DND-41 (cell line): ENCODE data around the gene SNRNP27.

ENCODE experiments used
- ATAC-seq: fragments of 200-7000 bp; cut with Tn5 transposase; 3 replicates; pipeline ENCODE4 v1.9.1; 2021; ENCODE audit warnings: low read depth; ENCODE audit not compliant: insufficient read depth
- DNase-seq: peaks from one replicate; pipeline ENCODE4 v3.0.0-alpha.2; 2020
- H2AFZ ChIP-seq: 2 replicates; pipeline ENCODE4 v1.6.0; 2012; ENCODE audit warnings: low read depth, low read length
- H3K27ac ChIP-seq: 2 replicates; pipeline ENCODE4 v1.5.1; 2012; ENCODE audit warnings: low read length, inconsistent platforms
- H3K27me3 ChIP-seq: fragments of 200-600 bp; sonication (generic); 2 replicates; pipeline ENCODE4 v1.6.0; 2012; ENCODE audit warnings: low read length, mild to moderate bottlenecking, inconsistent platforms; ENCODE audit not compliant: insufficient read depth, poor library complexity
- H3K36me3 ChIP-seq: 2 replicates; pipeline ENCODE4 v1.5.1; 2012; ENCODE audit warnings: low read length, inconsistent platforms; ENCODE audit not compliant: insufficient read depth
- H3K4me1 ChIP-seq: 2 replicates; pipeline ENCODE4 v1.5.1; 2012; ENCODE audit warnings: mild to moderate bottlenecking, low read length; ENCODE audit not compliant: insufficient read depth
- H3K4me2 ChIP-seq: 2 replicates; pipeline ENCODE4 v1.6.0; 2012; ENCODE audit warnings: mild to moderate bottlenecking, moderate library complexity, low read length, inconsistent platforms; ENCODE audit not compliant: insufficient read depth
- H3K4me3 ChIP-seq, 2 experiments: fragments of 200-600 bp in 1 of 2; shearing (Covaris generic) in 1 of 2; 2 replicates each; pipeline ENCODE4 v1.5.1; 2012 to 2016; ENCODE audit warnings: inconsistent platforms in 2 of 2, low read length in 2 of 2, mild to moderate bottlenecking in 2 of 2, low read depth in 1 of 2, moderate library complexity in 1 of 2
- H3K79me2 ChIP-seq: 2 replicates; pipeline ENCODE4 v1.6.0; 2012; ENCODE audit warnings: low read length, inconsistent platforms; ENCODE audit not compliant: insufficient read depth
- H3K9ac ChIP-seq: 2 replicates; pipeline ENCODE4 v1.6.0; 2012; ENCODE audit warnings: low read depth, mild to moderate bottlenecking, inconsistent platforms, low read length, moderate library complexity
- H3K9me3 ChIP-seq: 2 replicates; pipeline ENCODE4 v1.5.1; 2012; ENCODE audit warnings: low read length, moderate library complexity, mild to moderate bottlenecking, inconsistent platforms; ENCODE audit not compliant: insufficient read depth, severe bottlenecking
- H4K20me1 ChIP-seq: 2 replicates; pipeline ENCODE4 v1.6.0; 2012; ENCODE audit warnings: low read length; ENCODE audit not compliant: insufficient read depth
- EZH2 ChIP-seq: IDR thresholded peaks from 3 replicates; pipeline ENCODE4 v1.6.1; 2012; ENCODE audit warnings: borderline replicate concordance, low read depth, mild to moderate bottlenecking, moderate library complexity, low read length, inconsistent platforms; ENCODE audit not compliant: severe bottlenecking
- TF ChIP-seq, protein P1 (sequence below): IDR thresholded peaks from 2 replicates; pipeline ENCODE4 v1.5.1; 2012; ENCODE audit warnings: borderline replicate concordance, low read length, moderate library complexity, mild to moderate bottlenecking; ENCODE audit not compliant: poor library complexity, severe bottlenecking; ENCODE audit errors: extremely low read depth

The SNRNP27 gene

DNA sequence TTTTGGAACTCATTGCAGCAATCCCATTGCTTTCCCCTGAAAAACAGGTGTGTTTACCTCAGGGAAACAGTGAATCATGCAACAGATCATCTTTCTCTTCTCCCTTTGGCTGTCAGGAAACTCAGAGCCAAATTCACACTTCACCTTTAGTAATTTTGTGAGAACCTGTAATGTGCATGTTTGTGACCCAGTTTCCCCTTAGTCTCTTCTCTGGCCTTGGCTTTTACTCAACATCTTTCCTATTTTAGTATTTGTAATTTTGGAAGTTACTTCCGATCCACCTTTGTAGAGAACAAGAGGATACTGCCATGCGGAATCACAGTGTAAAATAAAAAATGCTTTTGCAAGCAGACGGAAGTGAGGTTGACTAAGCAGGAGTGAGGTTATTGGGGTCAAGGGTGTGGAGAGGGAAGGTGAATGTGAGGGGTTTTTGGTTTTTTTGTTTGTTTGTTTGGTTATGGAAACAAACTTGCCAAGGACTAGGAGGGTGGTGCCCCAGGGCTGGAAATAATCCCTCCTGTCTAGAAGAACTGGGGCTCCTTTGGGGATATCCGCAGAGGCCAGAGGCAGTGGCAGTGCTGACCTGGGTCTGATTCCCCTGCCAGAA, 53.7 kb downstream of the SNRNP27 start:
- no peaks in the 10 kb centered on the region for H4K20me1 ChIP-seq
- peak overlapping the region; percentile 42 for H3K9ac ChIP-seq
- no peaks in the 10 kb centered on the region for H3K79me2 ChIP-seq
- H3K27me3 ChIP-seq, result no peaks in the 10 kb centered on the region
- peak overlapping the region; percentile 92 for H3K27ac ChIP-seq
- ATAC-seq (no peak), DNase-seq (no peak)
- H3K36me3 ChIP-seq, result peaks cover 10% of the 10 kb centered on the region
- TF ChIP-seq, protein P1, sequence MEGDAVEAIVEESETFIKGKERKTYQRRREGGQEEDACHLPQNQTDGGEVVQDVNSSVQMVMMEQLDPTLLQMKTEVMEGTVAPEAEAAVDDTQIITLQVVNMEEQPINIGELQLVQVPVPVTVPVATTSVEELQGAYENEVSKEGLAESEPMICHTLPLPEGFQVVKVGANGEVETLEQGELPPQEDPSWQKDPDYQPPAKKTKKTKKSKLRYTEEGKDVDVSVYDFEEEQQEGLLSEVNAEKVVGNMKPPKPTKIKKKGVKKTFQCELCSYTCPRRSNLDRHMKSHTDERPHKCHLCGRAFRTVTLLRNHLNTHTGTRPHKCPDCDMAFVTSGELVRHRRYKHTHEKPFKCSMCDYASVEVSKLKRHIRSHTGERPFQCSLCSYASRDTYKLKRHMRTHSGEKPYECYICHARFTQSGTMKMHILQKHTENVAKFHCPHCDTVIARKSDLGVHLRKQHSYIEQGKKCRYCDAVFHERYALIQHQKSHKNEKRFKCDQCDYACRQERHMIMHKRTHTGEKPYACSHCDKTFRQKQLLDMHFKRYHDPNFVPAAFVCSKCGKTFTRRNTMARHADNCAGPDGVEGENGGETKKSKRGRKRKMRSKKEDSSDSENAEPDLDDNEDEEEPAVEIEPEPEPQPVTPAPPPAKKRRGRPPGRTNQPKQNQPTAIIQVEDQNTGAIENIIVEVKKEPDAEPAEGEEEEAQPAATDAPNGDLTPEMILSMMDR, result no peak
- no peak for TF ChIP-seq EZH2
- no peaks in the 10 kb centered on the region for H3K9me3 ChIP-seq
- peak overlapping the region; percentile 50 for H2AFZ ChIP-seq
- H3K4me2 ChIP-seq, result no peak overlapping the region
- peaks cover 27% of the 10 kb centered on the region for H3K4me1 ChIP-seq
- H3K4me3 ChIP-seq, result no peak overlapping the region

DNA sequence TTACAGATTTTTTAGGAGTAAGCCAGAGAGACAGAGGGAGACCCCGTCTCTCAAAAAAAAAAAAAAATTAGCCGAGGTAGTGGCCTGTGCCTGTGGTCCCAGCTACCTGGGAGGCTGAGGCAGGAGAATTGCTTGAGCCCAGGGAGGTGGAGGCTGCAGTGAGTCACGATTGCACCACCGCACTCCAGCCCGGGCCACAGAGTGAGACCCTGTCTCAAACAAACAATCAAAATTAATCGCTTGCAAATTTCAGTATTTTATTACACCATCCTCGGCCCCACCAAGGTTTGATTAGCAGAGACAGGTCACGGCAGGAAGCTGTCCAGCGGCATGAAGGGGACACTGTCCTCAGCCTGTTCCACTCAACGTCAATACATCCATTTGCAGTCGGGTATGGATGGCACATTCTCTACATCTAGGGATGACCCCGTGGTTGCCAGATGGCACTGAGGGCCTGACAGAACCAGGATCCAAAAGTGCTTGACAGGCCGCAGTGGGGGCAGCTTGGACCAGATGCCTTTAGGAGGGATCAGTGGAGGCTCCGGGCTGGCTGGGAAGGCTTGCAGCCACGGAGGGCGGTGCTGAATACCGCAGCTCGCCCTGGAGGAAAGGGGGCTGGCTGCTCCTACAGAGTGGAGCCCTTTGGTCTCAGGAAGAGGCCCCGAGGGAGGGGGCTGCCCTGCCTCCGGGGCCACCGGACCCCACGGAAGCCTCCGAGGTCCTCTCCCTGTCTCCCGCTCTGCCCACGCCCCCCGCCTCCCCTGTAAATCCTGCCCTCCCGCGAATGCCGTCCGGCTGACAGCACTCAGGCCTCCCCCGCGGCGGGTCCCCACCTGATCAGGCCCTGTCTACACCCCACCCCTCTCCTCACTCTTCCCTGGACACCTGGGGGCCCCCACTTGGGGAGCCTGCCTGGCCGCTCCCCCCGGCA, 54.5 kb downstream of the SNRNP27 start:
- H4K20me1 ChIP-seq, result no peaks in the 10 kb centered on the region
- H3K36me3 ChIP-seq, result peaks cover 4% of the 10 kb centered on the region
- TF ChIP-seq EZH2, result no peak
- TF ChIP-seq, protein P1, result no peak
- DNase-seq (no peak), ATAC-seq (no peak)
- H3K4me1 ChIP-seq, result peaks cover 27% of the 10 kb centered on the region
- no peaks in the 10 kb centered on the region for H3K9me3 ChIP-seq
- no peaks in the 10 kb centered on the region for H3K27me3 ChIP-seq
- no peaks in the 10 kb centered on the region for H3K79me2 ChIP-seq
- no peak overlapping the region for H3K4me3 ChIP-seq
- peak overlapping the region; percentile 92 for H3K27ac ChIP-seq
- H3K4me2 ChIP-seq, result no peak overlapping the region
- no peak overlapping the region for H2AFZ ChIP-seq
- H3K9ac ChIP-seq, result no peak overlapping the region

DNA sequence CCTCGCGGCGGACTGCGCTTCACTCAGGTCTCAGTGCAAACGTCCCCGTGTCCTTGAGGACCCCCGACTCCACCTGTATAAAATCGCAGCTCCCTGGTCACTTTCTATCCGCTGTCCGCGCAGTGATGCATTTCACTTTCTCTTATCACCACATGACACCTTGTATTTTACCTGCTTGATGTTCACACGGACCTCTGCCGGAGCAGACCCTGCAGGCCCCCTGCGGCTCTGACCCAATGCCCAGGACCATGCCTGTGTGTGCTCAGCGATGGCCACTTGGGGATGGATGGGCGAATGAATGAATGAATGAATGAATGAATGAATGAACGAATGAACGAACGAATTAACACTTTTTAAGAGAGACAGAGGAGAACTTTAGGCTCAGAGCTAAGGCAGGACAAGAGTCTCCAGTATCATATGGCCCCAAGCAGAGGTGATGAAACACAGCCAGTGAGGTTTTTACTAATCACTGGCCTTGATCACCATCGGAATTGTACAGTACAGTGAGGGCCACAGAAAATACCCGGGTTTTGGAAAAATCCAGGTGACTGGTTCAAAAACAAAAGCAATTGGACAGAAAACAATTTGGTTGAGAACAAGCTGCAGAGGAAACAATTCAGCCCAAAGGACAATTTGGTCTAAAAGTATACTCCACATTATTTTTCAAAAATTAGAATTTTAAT, 55.3 kb downstream of the SNRNP27 start:
- Histone ChIP-seq H3K27ac (no peak overlapping the region), H3K4me1 (peaks cover 27% of the 10 kb centered on the region), H3K4me2 (no peak overlapping the region), H3K9me3 (no peaks in the 10 kb centered on the region), H2AFZ (no peak overlapping the region), H3K9ac (no peak overlapping the region), H3K27me3 (no peaks in the 10 kb centered on the region), H4K20me1 (no peaks in the 10 kb centered on the region), H3K4me3 (no peak overlapping the region), H3K79me2 (no peaks in the 10 kb centered on the region), H3K36me3 (no peaks in the 10 kb centered on the region)
- TF ChIP-seq, protein P1, result no peak
- TF ChIP-seq EZH2, result no peak
- no peak for ATAC-seq
- DNase-seq, result no peak
